WERI-Rb-1 (cell line): ENCODE measurements around the gene CHST15.
"Not testable (repeated sequence)": the region's sequence is repeated elsewhere in the genome, so short reads cannot be mapped to it uniquely, and the experiment has no call there.

Experiments used
- DNase-seq: peaks from one replicate; pipeline ENCODE4 v3.0.0-alpha.2; 2020
- H3K27ac ChIP-seq: fragments of 250-450 bp; sonication (Bioruptor Pico); 2 replicates; pipeline ENCODE4 v1.5.1; 2020; ENCODE audit warnings: mild to moderate bottlenecking, moderate library complexity
- H3K27me3 ChIP-seq: fragments of 250-450 bp; sonication (Bioruptor Pico); 2 replicates; pipeline ENCODE4 v1.5.1; 2021; ENCODE audit warnings: mild to moderate bottlenecking, low read depth, moderate library complexity; ENCODE audit not compliant: insufficient read depth, severe bottlenecking
- H3K36me3 ChIP-seq: fragments of 250-450 bp; sonication (Bioruptor Pico); 2 replicates; pipeline ENCODE4 v1.5.1; 2020; ENCODE audit warnings: mild to moderate bottlenecking, moderate library complexity
- H3K4me3 ChIP-seq: 2 replicates; pipeline ENCODE4 v1.5.1; 2011; ENCODE audit warnings: low read depth, mild to moderate bottlenecking, control low read depth, low read length
- H3K9me3 ChIP-seq: fragments of 250-450 bp; sonication (Bioruptor Pico); 2 replicates; pipeline ENCODE4 v1.5.1; 2021; ENCODE audit warnings: mild to moderate bottlenecking, moderate library complexity; ENCODE audit not compliant: severe bottlenecking
- CTCF ChIP-seq: IDR thresholded peaks from 2 replicates; pipeline ENCODE4 v1.5.1; 2011; ENCODE audit warnings: low read depth, mild to moderate bottlenecking, control low read depth, inconsistent platforms, low read length

Gene CHST15

GRCh38 chr10:124095096-124095495 lies 1.7 kb upstream of the CHST15 start:
- Histone ChIP-seq H3K27me3 (peaks cover 20% of the 10 kb centered on the region), H3K4me3 (no peak overlapping the region), H3K27ac (no peak overlapping the region), H3K36me3 (no peaks in the 10 kb centered on the region), H3K9me3 (peaks cover 9% of the 10 kb centered on the region)
- DNase-seq = no peak
- no peak for TF ChIP-seq CTCF

GRCh38 chr10:124094419-124094785 lies 1.0 kb upstream of the CHST15 start:
- Histone ChIP-seq H3K4me3 (no peak overlapping the region), H3K9me3 (peaks cover 6% of the 10 kb centered on the region), H3K27ac (no peak overlapping the region), H3K27me3 (peaks cover 20% of the 10 kb centered on the region), H3K36me3 (no peaks in the 10 kb centered on the region)
- TF ChIP-seq CTCF = no peak
- no peak for DNase-seq

- peaks cover 20% of the 10 kb centered on the region for H3K27me3 ChIP-seq
- H3K27ac ChIP-seq, H3K9me3 ChIP-seq, H3K36me3 ChIP-seq: not testable (repeated sequence)
- DNase-seq = peak; percentile 46
- H3K4me3 ChIP-seq = peak overlapping the region; percentile 63
- peak; percentile 9; the same call in 1 of the 2 replicates for TF ChIP-seq CTCF
These were observed 498 bp upstream of the CHST15 start for GRCh38 chr10:124093774-124094418.

- TF ChIP-seq CTCF = no peak
- peaks cover 6% of the 10 kb centered on the region for H3K9me3 ChIP-seq
- peak overlapping the region; percentile 59; the same call in 1 of the 2 replicates for H3K27ac ChIP-seq
- peaks cover 20% of the 10 kb centered on the region for H3K27me3 ChIP-seq
- DNase-seq = peak; percentile 66
- peak overlapping the region; percentile 63 for H3K4me3 ChIP-seq
- no peaks in the 10 kb centered on the region for H3K36me3 ChIP-seq
These were observed 1.0 kb downstream of the CHST15 start for GRCh38 chr10:124092250-124092859.

- TF ChIP-seq CTCF = no peak
- H3K27me3 ChIP-seq = peaks cover 20% of the 10 kb centered on the region
- peaks cover 6% of the 10 kb centered on the region for H3K9me3 ChIP-seq
- peak; percentile 48 for DNase-seq
- H3K4me3 ChIP-seq = peak overlapping the region; percentile 63
- no peaks in the 10 kb centered on the region for H3K36me3 ChIP-seq
- H3K27ac ChIP-seq = no peak overlapping the region
These were observed 1.6 kb downstream of the CHST15 start for GRCh38 chr10:124091646-124092249.
